GM12873 (cell line): Measurements from ENCODE around the gene CENPU.

Experiments used
- TF ChIP-seq, protein P1 (sequence below): IDR thresholded peaks from 2 replicates; pipeline ENCODE4 v1.5.1; 2012; ENCODE audit warnings: low read depth, mild to moderate bottlenecking, moderate library complexity, low read length, control low read depth; ENCODE audit not compliant: insufficient read depth; ENCODE audit errors: missing control alignments

Gene CENPU, protein sequence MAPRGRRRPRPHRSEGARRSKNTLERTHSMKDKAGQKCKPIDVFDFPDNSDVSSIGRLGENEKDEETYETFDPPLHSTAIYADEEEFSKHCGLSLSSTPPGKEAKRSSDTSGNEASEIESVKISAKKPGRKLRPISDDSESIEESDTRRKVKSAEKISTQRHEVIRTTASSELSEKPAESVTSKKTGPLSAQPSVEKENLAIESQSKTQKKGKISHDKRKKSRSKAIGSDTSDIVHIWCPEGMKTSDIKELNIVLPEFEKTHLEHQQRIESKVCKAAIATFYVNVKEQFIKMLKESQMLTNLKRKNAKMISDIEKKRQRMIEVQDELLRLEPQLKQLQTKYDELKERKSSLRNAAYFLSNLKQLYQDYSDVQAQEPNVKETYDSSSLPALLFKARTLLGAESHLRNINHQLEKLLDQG

DNA sequence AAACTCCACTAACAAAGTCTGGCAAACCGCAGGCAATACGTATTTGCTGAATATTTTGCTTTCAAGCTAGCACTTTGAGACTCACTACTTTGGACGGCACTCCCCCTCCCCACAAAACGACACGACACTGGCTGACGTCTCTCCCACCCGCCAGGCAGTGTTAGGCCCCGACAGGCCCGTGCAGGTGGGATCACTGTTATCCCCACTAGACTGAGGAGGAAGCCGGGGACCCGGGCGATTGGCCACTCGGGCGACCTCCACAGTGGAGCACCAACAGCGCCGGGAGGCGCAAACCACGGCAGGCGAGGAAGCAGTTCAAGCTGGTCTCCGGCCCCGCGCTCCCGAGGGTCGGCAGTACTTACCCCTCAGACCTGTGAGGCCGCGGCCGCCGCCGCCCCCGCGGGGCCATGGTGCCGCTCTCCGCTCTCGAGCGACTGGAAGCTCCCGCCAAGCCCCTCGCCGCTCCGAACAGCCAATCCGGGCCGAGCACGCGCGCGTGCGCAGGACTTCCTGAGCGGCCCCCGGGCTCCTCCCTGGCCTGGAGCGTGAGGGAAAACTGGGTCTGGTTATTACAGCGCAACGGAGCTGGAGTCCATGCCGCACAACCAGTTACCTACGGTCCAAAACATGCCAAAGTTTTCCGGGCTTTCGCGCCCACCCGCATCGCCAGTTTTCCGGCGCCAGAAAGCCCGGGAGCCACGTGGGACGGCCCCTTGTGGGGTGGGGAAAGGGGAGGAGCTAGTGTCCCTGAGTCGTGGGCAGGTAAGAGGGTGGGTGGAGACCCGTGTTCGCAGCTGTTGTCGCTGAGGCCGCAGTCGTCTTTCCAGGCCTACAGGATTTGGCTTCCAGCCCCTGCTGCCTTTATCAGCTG, at the start of gene CENPU:
TSS of gene CENPU (minus strand) at position 443 of the 871 bp plus-strand sequence. CDS start at position 409, 34 bp downstream.
- TF ChIP-seq, protein P1, sequence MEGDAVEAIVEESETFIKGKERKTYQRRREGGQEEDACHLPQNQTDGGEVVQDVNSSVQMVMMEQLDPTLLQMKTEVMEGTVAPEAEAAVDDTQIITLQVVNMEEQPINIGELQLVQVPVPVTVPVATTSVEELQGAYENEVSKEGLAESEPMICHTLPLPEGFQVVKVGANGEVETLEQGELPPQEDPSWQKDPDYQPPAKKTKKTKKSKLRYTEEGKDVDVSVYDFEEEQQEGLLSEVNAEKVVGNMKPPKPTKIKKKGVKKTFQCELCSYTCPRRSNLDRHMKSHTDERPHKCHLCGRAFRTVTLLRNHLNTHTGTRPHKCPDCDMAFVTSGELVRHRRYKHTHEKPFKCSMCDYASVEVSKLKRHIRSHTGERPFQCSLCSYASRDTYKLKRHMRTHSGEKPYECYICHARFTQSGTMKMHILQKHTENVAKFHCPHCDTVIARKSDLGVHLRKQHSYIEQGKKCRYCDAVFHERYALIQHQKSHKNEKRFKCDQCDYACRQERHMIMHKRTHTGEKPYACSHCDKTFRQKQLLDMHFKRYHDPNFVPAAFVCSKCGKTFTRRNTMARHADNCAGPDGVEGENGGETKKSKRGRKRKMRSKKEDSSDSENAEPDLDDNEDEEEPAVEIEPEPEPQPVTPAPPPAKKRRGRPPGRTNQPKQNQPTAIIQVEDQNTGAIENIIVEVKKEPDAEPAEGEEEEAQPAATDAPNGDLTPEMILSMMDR, result no peak

DNA sequence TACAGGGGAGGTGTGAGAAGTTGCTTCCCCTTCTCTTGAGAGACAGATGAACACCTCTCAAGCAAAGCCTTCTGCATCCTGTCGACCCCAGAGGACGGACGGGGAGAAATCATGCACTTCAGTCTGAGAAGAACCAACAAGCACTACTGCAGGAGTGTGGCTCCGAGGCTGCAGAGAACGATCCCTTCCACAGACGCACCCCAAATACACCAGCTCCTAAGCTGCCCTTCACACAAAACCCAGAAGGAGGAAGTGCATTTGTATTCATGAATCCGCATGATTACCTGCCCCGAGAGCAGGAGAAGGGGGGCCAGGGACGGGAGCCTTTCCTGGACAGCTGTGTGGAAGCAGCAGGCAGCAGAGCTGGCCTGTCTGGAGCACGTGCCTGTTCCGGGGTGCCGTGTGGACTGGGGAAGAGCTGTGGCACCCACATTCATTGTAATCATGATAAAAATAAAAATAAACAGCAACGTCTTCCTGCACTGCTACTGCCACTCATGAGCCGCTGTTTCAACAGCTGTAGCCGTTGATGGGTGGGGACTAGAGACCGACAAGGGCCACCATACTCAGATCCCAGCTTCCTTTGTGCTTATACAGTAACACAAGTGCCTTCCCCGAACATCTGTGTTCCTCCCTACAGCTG, 49.0 kb upstream of the CENPU start:
- TF ChIP-seq, protein P1, result no peak

DNA sequence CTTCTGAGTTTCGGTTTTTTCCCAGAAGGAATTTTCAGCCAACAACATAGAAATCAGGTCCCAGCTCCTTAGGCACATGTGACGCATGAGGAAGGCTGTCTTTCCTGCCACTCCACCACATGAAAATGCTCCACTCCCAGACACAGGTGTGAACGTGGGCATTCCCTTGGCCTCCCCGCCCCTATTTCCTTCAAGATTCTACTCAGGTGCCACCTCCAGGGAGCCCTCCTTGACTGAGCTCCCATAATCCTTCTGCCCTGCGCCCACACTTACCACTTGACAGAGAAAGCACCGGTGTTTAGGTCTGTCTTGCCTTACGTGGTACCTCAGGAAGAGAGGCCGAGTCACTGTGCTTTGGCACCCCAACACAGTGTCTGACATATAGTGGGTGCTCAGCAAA, 44.4 kb upstream of the CENPU start:
- TF ChIP-seq, protein P1, result no peak

DNA sequence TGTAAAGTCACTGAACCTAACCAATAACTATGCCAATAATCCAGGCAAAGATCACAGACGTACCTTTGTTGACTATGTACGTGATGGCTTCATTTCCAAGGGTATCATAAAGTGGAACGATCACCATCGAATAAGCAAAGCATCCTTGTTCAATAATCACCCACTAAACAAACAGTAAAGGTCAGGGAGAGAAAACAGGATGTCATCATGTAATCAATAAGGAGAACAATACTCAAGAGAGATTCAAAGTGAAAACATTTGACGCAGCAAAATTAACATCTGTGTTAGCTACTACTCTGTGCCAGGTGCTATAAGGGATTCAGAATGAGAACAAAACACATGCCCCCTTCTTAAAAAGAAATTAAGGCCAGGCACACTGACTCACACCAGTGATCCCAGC, 42.9 kb upstream of the CENPU start:
- TF ChIP-seq, protein P1, result no peak

DNA sequence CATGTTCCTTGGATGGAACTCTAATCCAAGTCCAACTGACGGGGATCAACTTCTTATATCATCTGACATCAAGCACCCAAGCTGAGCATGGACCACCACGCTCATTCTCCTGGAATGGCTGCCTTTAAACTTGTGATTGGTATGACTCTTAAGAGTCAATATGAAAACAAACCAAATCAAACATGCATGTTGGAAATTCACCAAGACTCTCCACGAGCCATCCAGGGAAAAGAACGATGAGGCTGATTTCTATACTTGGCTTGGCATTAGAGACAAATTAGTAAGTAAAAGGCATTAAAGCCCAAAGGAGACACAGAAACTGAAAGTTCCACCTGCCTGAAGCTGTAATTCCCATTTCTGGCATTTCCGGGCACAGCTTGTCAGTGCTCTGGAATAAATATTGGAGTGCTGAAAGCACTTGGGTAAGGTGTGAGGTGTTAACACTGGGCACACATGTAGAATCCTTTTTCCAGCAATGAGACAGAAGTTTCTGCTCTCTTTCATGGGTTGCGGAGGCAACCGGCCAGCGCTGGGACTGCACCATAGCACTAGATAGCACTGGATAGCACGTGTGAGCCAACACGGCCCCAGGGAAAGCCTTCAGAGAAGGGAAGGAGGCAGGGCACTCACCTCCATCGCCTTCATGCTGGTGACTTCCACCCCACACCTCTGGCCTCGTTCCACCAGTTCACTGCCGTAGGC, 42.1 kb upstream of the CENPU start:
- TF ChIP-seq, protein P1, result no peak

DNA sequence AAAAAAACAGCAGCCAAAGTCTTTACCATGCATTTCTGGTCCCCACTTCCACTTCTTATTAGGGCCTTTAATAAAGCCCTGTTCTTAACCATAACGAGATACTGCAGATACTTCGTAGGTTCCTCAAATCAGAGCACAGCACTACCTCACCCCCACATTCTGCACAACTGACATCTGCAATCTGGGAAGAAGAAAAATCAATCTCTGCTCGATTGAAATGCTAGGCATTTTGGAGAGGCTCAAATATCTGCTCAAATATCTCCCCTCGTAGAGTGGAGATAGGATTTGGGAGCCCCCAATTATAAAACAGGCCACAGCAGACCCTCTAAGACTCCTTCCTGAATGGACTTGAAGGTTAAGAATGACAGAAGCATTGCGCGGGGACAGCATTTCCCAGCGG, 40.3 kb upstream of the CENPU start:
- TF ChIP-seq, protein P1, result no peak
